ENCODE data around the gene TMED5.

Gene TMED5

DNA sequence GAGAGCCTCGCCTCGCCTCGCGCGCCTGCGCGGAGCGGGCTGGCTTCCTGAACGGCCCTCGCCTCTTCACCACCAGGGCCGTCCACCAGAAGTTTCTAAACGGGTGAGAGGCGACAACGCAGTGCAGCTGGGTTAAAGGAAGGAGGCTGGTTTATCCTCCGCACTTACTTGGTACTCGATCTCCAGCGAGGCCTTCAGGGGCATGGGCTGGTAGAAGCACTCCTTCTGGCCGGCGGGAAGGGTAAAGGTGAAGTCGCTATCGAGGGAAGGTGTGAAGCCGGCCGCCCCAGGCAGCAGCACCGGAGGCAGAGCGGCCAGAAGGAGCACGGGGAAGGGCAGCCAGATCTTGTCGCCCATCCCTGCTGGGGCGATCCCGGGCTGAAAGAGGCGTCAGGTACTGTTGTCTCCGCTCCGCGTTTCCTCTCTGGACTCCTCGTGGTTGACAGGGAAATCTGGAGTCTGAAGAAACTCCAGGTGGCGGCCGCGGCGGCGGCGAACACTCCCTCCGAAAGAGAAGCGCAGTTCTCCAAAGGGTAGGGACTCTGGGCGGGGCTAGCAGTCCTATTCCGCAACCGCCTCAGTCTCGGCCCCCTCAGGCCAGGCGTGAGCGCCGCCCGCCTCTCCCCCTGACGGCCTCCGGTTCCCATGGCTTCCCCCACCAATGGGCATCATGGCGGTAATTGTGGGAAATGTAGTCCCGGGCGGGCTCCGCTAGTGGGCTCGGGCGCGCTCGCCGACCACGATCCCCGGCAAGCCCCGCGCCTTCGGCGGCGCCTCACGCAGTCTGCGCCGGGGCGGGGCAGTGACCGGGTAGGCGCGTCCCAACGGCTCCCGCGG, at the start of gene TMED5:
Gene TMED5, minus strand, starts transcription at position 528 of the 837 bp plus-strand sequence. Its CDS starts 171 bp downstream, at position 357.
- TF ChIP-seq EGR1 (IDR thresholded peaks at IDR 0.05) (no peak), RAD21 (IDR thresholded peaks at IDR 0.05; ENCODE audit: low read depth) (no peak), NFIC (IDR thresholded peaks at IDR 0.05) (no peak), TAF1 (IDR thresholded peaks at IDR 0.05; ENCODE audit: low read depth) (peak; percentile 57), ZBTB7A (IDR thresholded peaks at IDR 0.05; ENCODE audit: low read depth) (0 out of 2 replicates have a peak, but pooled peaks have one; percentile 41), CEBPB (IDR thresholded peaks at IDR 0.05) (0 out of 2 replicates have a peak, but pooled peaks have one; percentile 52), TEAD4 (IDR thresholded peaks at IDR 0.05) (no peak), CREB1 (IDR thresholded peaks at IDR 0.05; ENCODE audit: low read depth) (peak; percentile 39), YY1 (IDR thresholded peaks at IDR 0.05; ENCODE audit: low read depth) (peak; percentile 77), EP300 (IDR thresholded peaks at IDR 0.05; ENCODE audit: borderline replicate concordance) (no peak; the same call in 1 of the 2 replicates), FOXM1 (IDR thresholded peaks at IDR 0.05; ENCODE audit: borderline replicate concordance, low read depth) (no peak)
- TF ChIP-seq, protein P1, sequence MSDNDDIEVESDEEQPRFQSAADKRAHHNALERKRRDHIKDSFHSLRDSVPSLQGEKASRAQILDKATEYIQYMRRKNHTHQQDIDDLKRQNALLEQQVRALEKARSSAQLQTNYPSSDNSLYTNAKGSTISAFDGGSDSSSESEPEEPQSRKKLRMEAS (IDR thresholded peaks at IDR 0.05): peak; percentile 93
- TF ChIP-seq, protein P2, sequence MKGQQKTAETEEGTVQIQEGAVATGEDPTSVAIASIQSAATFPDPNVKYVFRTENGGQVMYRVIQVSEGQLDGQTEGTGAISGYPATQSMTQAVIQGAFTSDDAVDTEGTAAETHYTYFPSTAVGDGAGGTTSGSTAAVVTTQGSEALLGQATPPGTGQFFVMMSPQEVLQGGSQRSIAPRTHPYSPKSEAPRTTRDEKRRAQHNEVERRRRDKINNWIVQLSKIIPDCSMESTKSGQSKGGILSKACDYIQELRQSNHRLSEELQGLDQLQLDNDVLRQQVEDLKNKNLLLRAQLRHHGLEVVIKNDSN (IDR thresholded peaks at IDR 0.05): 0 out of 2 replicates have a peak, but pooled peaks have one; percentile 37
- TF ChIP-seq, protein P3, sequence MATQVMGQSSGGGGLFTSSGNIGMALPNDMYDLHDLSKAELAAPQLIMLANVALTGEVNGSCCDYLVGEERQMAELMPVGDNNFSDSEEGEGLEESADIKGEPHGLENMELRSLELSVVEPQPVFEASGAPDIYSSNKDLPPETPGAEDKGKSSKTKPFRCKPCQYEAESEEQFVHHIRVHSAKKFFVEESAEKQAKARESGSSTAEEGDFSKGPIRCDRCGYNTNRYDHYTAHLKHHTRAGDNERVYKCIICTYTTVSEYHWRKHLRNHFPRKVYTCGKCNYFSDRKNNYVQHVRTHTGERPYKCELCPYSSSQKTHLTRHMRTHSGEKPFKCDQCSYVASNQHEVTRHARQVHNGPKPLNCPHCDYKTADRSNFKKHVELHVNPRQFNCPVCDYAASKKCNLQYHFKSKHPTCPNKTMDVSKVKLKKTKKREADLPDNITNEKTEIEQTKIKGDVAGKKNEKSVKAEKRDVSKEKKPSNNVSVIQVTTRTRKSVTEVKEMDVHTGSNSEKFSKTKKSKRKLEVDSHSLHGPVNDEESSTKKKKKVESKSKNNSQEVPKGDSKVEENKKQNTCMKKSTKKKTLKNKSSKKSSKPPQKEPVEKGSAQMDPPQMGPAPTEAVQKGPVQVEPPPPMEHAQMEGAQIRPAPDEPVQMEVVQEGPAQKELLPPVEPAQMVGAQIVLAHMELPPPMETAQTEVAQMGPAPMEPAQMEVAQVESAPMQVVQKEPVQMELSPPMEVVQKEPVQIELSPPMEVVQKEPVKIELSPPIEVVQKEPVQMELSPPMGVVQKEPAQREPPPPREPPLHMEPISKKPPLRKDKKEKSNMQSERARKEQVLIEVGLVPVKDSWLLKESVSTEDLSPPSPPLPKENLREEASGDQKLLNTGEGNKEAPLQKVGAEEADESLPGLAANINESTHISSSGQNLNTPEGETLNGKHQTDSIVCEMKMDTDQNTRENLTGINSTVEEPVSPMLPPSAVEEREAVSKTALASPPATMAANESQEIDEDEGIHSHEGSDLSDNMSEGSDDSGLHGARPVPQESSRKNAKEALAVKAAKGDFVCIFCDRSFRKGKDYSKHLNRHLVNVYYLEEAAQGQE (IDR thresholded peaks at IDR 0.05; ENCODE audit: low read depth): no peak

DNA sequence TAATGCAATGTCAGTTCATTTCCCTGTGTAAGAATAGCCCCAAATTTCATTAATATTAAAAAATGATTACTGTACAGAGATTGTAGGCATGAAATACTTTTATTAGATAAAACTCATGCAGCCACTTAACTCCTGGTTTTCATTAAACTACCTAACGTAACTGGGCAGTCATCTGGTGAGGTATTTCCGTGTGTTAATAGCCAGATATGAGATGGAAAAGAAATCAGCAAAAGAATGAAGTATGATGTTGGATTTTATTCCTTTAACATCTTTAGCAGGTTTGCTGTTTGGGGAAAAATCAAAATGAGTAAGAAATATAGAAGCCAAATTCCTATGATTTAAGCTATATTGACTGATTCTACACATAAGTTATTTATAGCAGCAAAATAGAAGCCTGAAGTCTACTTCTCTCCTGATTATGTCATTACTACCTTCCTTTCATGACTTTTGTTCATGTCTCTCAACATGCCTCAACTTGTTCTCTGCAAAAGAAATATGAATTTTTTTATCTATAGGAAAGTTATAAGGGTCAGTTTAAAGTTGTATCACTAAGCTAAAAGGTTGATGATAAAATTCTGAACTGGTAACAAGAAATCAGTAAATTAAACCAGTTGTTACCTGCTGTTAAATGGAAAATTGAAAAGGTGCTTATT, 42.9 kb upstream of the TMED5 start:
- no peak for TF ChIP-seq TEAD4 (IDR thresholded peaks at IDR 0.05)
- TF ChIP-seq, protein P3 (IDR thresholded peaks at IDR 0.05; ENCODE audit: low read depth): no peak
- no peak for TF ChIP-seq FOXM1 (IDR thresholded peaks at IDR 0.05; ENCODE audit: borderline replicate concordance, low read depth)
- TF ChIP-seq TCF12 (IDR thresholded peaks at IDR 0.05; ENCODE audit: low read depth): no peak

DNA sequence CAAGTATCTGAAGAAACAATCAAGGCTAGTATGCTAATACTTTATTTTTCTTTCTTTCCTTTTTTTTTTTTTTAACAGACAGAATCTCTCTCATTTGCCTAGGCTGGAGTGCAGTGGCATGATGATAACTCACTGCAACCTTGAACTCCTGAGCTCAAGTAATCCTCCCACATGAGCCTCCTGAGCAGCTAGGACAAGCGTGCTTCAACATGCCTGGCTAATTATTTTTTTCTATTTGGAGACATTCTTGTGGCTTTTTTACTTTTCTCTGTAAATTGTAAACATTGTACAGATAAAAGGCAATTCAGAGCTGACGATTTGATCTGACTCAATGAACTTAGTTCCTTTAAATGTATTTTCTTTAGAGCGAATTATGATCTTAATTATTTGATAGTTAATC, 41.7 kb upstream of the TMED5 start:
- TF ChIP-seq EP300 (IDR thresholded peaks at IDR 0.05; ENCODE audit: borderline replicate concordance) (no peak), FOXM1 (IDR thresholded peaks at IDR 0.05; ENCODE audit: borderline replicate concordance, low read depth) (no peak), ZBTB7A (IDR thresholded peaks at IDR 0.05; ENCODE audit: low read depth) (no peak)

DNA sequence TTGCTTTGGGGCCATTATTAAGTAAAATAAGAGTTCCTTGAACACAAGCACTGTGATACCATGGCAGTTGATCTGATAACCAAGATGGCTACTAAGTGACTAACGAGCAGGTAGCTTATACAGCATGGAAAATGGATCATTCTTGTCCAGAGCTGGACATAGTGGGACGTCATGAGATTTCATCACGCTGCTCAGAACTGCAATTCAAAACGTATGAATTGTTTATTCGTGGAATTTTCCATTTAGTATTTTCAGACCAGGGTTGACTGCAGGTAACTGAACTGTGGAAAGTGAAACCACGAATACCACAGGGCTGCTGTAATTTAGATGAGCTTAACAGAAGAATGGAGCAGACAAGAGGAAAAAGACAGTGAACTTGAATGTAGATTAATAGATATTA, 39.2 kb upstream of the TMED5 start:
- TF ChIP-seq YY1 (IDR thresholded peaks at IDR 0.05; ENCODE audit: low read depth) (no peak), ZBTB7A (IDR thresholded peaks at IDR 0.05; ENCODE audit: low read depth) (no peak), RAD21 (IDR thresholded peaks at IDR 0.05; ENCODE audit: low read depth) (no peak), TEAD4 (IDR thresholded peaks at IDR 0.05) (no peak)

DNA sequence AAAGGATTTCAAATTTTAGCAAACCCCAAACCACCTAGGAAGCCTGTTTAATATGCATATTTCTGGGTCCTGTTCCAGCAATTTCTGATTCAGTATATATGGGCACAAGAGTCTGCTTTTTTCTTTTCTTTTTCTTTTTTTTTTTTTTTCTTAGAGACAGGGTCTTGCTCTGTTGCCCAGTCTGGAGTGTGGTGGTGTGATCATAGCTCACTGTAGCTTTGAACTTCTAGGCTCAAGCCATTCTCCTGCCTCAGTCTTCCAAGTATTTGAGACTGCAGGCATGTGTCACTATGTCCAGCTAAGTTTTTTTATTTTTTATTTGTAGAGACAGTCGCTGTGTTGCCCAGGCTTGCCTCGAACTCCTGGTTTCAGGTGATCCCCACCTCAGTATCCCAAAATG, 35.1 kb upstream of the TMED5 start:
- TF ChIP-seq, protein P1 (IDR thresholded peaks at IDR 0.05): no peak
- TF ChIP-seq FOXM1 (IDR thresholded peaks at IDR 0.05; ENCODE audit: borderline replicate concordance, low read depth): no peak
- TF ChIP-seq, protein P2 (IDR thresholded peaks at IDR 0.05): no peak
- TF ChIP-seq TEAD4 (IDR thresholded peaks at IDR 0.05): no peak
- no peak for TF ChIP-seq EP300 (IDR thresholded peaks at IDR 0.05; ENCODE audit: borderline replicate concordance)
- no peak for TF ChIP-seq TCF12 (IDR thresholded peaks at IDR 0.05; ENCODE audit: low read depth)
- TF ChIP-seq, protein P3 (IDR thresholded peaks at IDR 0.05; ENCODE audit: low read depth): no peak
- no peak for TF ChIP-seq TAF1 (IDR thresholded peaks at IDR 0.05; ENCODE audit: low read depth)
- no peak for TF ChIP-seq CREB1 (IDR thresholded peaks at IDR 0.05; ENCODE audit: low read depth)
- TF ChIP-seq RAD21 (IDR thresholded peaks at IDR 0.05; ENCODE audit: low read depth): no peak
- no peak for TF ChIP-seq YY1 (IDR thresholded peaks at IDR 0.05; ENCODE audit: low read depth)
- TF ChIP-seq CEBPB (IDR thresholded peaks at IDR 0.05): no peak
- no peak for TF ChIP-seq EGR1 (IDR thresholded peaks at IDR 0.05)
- TF ChIP-seq NFIC (IDR thresholded peaks at IDR 0.05): no peak
- TF ChIP-seq ZBTB7A (IDR thresholded peaks at IDR 0.05; ENCODE audit: low read depth): no peak

Data from Ishikawa (cell line).